HG03175 (cell line): Measurements from ENCODE around the gene SLC13A4.
"Not testable (repeated sequence)": the region's sequence is repeated elsewhere in the genome, so short reads cannot be mapped to it uniquely, and the experiment has no call there.

Experiments used
- ATAC-seq: cut with Tn5 transposase; IDR thresholded peaks from one replicate; pipeline ENCODE4 v1.9.1; 2021; ENCODE audit warnings: mild to moderate bottlenecking, moderate library complexity; ENCODE audit not compliant: unreplicated experiment

Gene SLC13A4

DNA sequence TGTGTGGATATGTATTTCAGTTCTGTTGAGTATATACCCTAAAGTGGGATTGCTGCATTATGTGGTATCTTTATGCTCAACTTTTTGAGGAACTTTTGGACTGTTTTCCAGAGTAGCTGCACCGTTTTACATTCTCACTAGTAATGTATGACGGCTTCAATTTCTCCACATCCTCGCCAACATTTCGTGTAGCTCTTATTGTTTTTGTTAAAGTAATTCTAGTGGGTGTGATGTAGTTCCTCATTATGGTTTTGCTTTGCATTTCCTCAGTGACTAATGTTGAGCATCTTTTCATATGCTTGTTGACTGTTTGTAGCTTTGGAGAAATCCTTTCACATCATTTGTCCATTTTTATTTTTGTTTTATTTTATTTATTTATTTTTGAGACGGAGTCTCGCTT, 61.1 kb downstream of the SLC13A4 start:
- no peak for ATAC-seq

DNA sequence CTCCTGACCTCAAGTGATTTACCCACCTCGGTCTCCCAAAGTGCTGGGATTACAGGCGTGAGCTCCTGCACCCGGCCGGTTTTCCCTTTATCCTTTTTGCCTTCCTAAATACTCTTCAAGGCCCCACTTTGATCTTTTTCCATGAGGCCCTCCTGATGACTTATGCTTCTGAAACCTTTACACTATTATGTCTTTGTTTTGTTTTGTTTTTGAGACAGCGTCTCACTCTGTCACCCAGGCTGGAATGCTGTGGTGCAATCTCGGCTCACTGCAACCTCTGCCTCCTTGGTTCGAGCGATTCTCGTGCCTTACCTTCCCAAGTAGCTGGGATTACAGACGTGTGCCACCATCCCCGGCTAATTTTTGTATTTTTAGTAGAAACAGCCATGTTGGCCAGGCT, 61.8 kb downstream of the SLC13A4 start:
- ATAC-seq, result no peak

DNA sequence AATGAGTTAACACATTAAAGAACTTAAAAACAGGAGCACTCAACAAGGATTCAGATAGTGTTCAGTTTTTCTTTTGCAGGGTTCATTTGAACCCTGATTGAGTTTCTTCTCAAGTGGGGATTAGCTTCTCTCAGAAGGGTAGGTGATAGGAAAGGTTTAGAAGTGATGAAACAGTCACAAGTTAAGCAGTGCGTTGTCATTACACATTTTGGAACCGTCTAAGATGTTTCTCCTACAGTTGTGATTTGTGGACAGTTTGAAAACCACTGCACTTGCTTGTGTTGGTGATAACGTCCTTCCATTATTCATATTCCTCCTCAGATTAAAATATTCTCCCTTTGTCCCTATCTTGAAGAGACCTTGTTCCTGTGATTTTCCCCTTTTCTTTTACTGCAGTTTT, 62.9 kb downstream of the SLC13A4 start:
- no peak for ATAC-seq

DNA sequence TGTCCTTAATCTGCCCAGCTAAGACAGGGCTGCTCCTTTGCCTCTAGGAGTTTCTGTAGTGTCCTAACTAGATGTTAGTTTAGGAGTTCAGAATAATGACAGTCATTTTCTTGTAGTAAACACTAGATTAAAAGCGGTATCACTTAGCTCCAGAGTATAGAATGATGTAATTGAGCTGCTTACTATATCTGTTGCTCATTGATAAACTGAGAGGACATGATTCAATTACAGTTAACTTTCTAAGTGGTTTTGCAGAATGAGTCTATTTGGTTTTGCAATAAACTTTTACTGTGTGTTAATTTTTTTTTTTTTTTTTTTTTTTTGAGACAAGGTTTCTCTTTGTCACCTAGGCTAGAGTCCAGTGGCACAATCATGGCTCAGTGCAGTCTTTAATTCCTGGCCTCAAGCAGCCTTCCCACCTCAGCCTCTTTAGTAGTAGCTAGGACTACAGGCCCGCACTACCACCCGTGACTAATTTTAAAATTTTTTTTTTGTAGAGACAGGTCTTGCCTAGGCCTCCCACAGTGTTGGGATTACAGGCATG, 63.9 kb downstream of the SLC13A4 start:
- ATAC-seq, result no peak

DNA sequence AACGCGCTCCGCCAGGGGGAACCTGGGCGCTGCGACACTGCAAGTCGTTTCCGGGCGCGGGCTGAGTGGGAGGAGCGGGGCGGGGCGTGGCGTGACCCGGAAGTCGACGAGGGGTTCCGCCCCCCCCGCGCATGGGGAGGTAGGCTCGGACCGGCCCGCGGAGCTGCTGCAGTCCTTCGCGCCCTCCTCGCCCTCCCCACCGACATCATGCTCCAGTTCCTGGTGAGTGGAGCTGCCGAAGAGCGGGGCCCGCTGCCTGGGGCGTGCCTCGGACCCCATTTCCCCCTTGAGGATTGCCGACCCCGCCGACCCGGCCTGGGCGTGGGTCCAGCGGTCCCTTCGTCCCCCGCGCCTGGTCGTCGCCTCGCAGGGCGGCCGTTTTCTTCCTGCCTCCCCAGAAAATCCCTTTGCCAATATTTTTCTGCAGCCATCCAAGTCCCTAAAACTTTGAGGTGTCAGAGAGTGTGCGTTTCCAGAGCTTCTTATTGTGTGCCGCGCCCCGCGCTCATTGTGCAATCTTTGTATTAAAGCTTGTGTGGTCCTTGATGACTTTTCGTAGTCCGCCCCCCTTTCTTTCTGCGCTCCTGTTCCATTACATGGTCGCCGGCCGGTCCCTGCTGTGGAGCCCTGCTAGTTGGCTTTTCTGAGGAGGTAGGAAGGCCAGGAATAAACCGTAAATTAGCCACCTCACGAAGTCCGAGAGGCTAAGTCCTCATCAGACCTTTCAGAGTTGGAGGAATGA, 65.4 kb downstream of the SLC13A4 start, which contains the start of gene STMP1:
STMP1 (plus strand) TSS at position 142 of the 742 bp plus-strand sequence.
- peak; percentile 95 for ATAC-seq

DNA sequence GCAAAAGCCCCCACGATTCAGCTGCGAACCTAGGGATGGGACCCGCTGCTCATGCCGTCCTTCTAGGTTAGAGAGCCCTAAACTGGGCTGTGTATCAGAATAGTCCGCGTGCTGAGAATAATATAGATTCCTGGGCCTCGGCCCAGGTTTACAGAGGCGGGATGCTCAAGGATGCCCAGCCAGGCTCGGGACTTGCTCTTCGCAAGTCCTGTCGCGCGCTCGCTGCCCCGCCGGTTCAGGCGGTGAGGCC, 65.9 kb downstream of the SLC13A4 start:
- ATAC-seq, result peak; percentile 9

DNA sequence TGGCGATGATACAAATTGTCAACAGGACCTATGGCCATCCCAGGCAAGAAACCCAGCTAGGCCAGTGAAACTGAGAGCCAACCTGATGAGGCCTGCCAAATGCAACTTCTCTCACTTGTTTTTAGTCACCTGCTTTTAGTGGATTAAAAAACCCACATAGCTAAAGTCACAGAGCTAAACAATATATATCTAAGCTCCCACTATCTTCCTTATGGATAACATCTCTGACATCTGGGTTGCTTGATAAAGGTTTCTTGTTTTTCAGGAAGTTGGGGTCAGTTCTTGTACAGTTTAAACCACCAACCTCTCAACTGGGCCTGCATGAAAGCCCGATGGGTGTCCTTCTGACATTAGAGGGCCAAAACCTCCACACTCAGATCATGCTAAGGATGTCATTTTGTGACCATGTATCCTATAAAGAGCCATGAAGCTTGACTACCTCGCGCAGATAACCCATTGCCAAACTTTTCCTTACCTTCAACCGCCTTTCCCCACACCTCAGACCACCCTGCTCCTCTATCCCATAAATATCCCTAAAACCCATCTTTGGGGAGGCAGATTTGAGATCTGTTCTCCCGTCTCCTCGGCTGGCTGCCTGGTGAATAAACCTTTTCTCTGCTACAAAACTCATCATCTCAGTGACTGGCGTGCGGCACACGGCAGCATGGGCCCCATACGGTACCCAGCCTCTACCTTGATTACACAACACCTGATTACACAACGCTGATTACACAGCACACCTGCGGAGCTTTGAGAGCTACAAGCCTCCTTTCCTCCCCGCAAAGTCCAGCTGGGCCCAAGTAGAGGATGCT, 66.5 kb downstream of the SLC13A4 start:
- ATAC-seq, result no peak

DNA sequence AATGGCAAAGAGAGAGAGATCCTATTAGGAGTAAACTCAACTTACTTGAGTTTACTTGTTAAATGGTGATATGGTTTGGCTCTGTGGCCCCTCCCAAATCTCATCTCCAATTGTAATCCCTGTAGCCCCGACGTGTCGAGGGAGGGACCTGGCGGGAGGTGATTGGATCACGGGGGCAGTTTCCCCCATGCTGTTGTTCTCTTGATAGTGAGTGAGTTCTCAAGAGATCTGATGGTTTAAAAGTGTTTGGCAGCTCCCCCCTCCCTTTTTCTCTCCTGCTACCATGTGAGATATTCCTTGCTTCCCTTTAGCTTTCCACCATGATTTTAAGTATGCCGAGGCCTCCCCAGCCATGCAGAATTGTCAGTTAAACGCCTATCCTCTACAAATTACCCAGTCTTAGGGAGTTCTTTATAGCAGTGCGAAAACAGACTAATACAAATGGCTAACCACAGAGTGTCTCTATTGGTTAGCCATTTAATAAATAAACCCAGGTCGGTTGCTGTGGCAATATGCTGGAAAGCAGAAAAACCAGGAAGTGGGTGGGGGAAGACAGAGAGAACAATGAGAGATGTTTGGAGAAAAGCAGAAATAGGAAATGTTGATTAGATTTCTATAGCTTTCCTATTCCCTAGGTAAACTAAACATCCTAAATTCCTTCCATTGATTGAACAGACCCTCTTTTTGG, 68.7 kb downstream of the SLC13A4 start:
- no peak for ATAC-seq

DNA sequence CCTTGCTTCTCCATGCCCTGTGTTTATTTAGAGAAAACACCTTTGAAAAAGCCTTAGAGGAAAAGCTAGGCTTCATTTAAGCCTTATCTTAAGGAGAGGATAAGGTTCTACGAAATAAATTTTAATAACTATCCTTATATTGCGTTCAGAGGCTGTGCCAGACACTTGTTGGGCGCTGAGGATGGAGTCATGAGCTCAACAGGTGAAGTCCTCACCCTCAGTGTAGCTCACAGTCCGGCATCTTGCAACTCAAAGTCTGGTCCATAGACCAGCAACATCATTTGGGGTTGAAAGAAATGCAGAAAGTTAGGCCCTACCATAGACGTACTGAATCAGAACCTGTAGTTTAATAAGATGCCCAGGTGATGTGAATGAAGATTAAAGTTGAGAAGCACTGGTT, 69.4 kb downstream of the SLC13A4 start:
- no peak for ATAC-seq

DNA sequence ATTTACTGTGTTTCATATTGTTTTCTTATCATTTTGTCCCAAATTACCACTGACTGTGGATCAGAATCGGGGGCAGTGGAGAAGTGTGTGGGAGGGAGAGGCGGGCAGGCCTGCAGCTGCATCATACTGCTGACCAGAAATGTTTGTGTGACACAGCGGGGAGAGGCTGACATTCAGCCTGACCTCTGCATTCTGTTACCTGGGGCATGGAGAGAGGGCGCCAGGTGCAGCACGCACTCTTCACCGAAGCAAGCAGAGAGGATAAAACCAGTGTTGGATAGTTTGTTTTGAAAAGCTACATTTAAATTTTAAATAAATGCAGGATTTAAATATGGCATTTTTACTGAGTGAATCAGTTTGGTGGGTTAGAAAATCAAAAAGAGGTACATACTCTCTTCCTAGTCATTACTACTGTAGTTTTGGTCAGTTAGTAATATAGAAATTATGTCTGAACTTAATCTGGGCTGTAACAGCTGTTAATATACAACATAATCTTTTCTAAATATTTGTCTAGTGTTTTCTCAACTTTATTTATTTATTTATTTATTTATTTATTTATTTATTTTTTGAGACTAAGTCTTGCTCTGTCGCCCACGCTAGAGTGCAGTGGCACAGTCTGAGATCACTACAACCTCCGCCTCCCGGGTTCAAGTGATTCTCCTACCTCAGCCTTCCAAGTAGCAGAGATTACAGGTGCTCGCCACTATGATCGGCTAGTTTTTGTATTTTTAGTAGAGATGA, 74.5 kb downstream of the SLC13A4 start:
- ATAC-seq, result no peak

DNA sequence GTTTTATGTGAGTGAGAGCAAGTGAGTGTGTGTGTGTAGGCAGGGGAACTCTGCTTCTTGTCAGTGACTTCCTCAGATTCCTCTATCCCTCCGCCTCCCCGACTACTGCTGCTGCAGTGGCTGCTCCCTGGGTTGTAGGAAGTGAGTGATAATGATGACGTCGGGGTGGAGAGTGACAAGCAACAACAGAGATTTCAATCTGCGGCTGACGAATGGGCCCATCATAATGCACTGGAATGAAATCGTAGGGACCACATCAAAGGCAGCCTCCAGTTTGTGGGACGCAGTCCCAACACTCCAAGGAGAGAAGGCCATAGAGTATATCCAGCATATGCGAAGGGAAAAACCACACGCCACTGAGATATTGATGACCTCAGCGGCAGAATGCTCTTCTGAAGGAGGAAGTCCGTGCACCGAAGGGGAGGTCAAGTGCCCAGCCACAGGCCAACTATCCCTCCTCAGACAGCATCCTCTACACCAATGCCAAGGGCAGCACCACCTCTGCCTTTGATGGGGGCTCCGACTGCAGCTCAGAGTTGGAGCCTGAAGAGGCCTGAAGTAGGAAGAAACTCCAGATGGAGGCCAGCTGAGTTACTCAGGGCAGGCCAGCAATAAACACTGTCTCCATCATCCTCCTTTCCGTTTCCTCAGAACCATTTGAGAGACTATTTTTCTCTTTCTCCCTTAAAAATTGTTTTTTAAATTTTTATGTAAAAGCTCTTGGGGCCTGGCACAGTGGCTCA, 77.0 kb downstream of the SLC13A4 start:
- ATAC-seq, result no peak

DNA sequence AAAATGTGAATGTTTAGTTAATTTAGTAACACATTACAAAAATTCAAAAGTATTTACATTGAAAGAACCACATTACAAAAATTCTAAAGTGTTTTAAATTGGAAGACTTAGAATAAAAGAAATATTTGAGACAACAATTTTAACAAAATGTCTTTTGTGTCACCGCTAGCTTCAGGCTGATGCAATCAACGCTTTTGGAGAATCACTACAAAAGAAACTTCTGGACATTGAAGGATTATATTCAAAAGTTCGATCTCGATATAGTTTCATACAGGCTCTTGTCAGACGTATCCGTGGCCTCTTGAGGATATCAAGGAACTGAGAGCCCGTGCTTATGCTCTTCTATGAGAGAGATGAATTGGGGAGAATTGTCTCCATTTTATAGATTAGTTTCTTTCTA, 79.8 kb downstream of the SLC13A4 start:
- ATAC-seq, result no peak

DNA sequence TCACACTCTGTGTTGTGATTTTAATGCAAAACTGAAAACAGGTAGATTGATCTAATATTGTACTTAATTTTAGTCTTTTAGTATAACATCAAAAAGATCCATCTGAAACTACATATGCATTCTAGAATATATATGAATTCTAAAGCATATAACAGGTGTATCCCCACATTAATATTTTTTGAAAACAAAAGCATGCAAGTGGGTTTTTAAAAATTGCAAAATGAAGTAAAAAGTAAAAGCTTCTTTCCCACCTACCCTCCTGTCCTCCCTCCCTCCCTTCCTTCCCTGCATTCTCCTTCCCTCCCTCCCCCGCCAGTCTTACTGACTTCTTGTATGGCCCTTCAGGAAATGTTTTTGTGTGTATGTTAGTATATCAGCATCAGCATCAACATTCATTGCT, 80.2 kb downstream of the SLC13A4 start:
- ATAC-seq, result no peak

DNA sequence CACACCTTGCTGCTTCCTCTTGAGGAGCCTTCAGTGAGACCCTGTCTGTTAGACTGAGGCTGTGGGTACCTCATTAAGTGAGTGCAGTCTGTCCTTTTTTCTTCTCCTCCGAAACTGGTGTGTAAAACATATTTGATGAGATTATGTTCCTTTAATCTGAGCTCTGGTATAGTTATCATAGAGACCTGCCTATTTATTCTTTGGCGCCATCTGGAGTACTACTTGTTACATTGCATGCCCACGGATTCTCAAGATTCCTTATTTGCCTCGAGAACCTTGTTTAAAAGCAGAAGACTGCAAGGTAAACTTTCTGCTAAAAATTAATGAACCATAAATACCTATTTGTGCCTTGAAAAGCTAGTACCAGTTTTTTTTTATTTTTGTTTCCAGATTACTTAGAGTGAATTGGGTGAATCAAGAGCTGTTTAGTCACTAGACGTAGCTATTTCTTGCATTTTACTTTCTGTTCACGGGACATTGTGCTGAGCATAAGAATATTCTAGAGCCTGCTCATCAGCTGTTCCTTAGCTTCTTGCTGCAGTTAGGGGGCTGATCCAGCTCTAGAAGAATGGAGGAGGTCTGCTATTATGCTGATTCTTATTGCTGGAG, 82.6 kb downstream of the SLC13A4 start:
- peak; percentile 65 for ATAC-seq

DNA sequence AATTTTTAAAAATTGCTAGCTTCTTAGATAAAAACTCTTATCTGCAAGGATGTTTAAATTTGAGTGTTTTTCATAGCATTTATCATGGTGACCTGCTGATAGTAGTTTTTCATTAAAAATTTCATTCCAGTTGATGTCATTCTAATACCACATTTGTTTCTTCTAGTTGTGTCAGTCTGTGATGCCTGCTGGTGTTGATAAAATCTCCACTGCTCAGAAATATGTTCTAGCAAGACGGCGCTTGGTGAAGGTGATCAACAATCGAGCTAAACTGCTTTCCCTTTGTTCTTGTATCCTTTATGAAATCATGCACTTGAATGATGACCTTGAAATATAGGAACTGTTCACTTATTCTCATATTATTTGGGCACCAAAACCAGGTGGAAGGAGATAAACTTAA, 83.3 kb downstream of the SLC13A4 start:
- ATAC-seq, result no peak

DNA sequence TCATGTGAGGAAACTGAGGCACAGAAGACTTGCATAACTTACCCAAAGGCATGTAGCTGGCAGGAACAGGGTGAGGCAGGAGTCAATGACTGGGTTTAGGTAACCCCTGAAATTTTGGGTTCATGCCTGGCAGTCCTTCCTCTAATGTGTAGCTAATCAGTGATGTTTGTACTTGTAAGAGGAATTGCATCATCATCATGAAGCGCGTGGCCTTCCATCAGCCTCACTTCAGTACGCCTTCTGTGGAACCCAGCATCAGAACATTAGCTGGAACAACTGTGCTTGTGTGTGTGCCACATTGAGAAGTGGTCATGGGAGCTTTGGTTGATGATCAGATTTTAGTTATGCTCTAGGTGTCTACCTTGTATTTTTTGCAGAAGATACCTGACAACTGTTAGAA, 83.8 kb downstream of the SLC13A4 start:
- no peak for ATAC-seq

DNA sequence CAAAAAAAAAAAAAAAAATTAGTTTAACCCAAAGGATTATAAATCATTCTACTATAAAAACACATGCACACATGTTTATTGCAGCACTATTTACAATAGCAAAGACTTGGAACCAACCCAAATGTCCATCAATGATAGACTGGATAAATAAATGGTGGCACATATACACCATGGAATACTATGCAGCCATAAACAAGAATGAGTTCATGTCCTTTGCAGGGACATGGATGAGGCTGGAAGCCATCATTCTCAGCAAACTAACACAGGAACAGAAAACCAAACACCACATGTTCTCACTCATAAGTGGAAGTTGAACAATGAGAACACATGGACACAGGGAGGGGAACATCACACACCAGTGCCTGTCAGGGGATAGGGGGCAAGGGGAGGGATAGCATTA, 88.3 kb downstream of the SLC13A4 start:
- not testable (repeated sequence) for ATAC-seq

DNA sequence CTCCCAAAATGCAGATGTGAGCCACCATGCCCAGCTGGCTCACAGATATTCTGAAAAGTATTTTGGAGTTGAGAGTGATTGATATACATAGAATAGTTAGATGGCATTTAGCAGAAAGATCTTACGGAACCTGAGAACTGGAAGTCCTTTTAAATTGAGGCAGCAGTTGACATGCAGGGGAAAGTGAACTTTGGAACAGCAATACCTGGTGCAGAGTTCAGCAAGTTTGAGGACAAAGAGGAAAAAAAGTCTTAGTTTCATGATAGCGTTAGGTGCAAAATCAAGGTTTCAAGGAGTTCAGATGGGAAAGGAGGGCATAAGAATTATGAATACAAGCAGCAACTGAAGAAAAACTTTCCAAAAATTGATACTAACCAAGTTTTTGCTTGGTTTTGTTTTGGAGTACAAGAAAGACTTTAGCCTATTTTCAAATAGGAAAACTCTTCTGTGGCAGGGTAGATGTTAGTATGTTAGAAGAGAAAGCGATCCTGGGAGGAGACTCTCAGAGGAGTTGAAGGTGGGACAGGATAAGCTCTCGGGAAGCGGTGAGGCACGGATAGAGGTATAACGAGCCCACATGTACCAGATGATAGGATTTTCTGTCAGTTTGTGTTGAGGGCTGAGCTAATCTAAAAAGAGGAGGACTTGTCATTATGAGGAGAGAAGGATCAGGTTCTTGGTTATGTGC, 93.7 kb downstream of the SLC13A4 start:
- ATAC-seq, result no peak
